B cell (primary cell): ENCODE measurements around the gene MCRS1. TPM values are rescaled to one million over a fixed set of nuclear protein-coding genes. Genes with fewer than 3 reads are reported as not detected.
A peak's percentile ranks its signal among the peaks of the same experiment; 100 is the strongest.

Experiments
- ATAC-seq: fragments of 200-7000 bp; cut with Tn5 transposase; one replicate; pipeline ENCODE4 v1.10.0; 2021; ENCODE audit warnings: low read depth, mild to moderate bottlenecking, moderate number of reproducible peaks, moderate library complexity
- CTCF ChIA-PET: fragments of 350-600 bp; sonication (Branson Sonifier 250); formaldehyde crosslinking; loops from one replicate; lab custom pipeline; 2021; ENCODE audit warnings: antibody characterized with exemption, inconsistent platforms; lab: Charles Lee
- POLR2A ChIA-PET: fragments of 350-600 bp; sonication (Branson Sonifier 250); formaldehyde crosslinking; loops from one replicate; lab custom pipeline; 2021; ENCODE audit warnings: antibody characterized with exemption; lab: Charles Lee
- DNase-seq: peaks from one replicate; pipeline ENCODE4 v3.0.0; 2013
- H2AFZ ChIP-seq: 2 replicates; pipeline ENCODE4 v1.6.1; 2012; ENCODE audit warnings: mild to moderate bottlenecking, low read depth, low read length; ENCODE audit not compliant: insufficient read depth, poor library complexity, severe bottlenecking
- H3K27ac ChIP-seq, 2 donors: 1 replicate in 1 of 2; 2 replicates in 1 of 2; pipeline ENCODE4 v1.5.1; 2012 to 2013; ENCODE audit warnings: low read length in 2 of 2, mild to moderate bottlenecking in 2 of 2, moderate library complexity in 1 of 2
- H3K27me3 ChIP-seq, 4 experiments: fragments of 200-600 bp in 1 of 4; sonication (generic) in 1 of 4; replicated peaks in 1 of 4; 1 replicate in 2 of 4; 2 replicates in 2 of 4; pipeline versions ENCODE4 v1.6.1 to v1.7.0; 2013 to 2016; ENCODE audit warnings: low read length in 3 of 4, mild to moderate bottlenecking in 2 of 4, mixed read lengths in 1 of 4, moderate library complexity in 1 of 4; ENCODE audit not compliant: insufficient read depth in 4 of 4, control insufficient read depth in 3 of 4; ENCODE audit errors: control extremely low read depth in 1 of 4
- H3K36me3 ChIP-seq, 2 experiments: replicated peaks in 1 of 2; 1 replicate in 1 of 2; 2 replicates in 1 of 2; pipeline versions ENCODE4 v1.6.1 to v1.7.1; 2013; ENCODE audit warnings: low read length in 1 of 2; ENCODE audit not compliant: insufficient read depth in 2 of 2, control insufficient read depth in 1 of 2; ENCODE audit errors: control extremely low read depth in 1 of 2, extremely low read depth in 1 of 2
- H3K4me1 ChIP-seq, 2 donors: fragments of 200-600 bp in 1 of 2; sonication (generic) in 1 of 2; 1 replicate in 1 of 2; 2 replicates in 1 of 2; pipeline versions ENCODE4 v1.5.1 to v1.6.1; 2013 to 2017; ENCODE audit warnings: low read length in 2 of 2; ENCODE audit not compliant: control insufficient read depth in 2 of 2, insufficient read depth in 2 of 2
- H3K4me2 ChIP-seq: replicated peaks from 2 replicates; pipeline ENCODE3; 2012; ENCODE audit warnings: mild to moderate bottlenecking, low read depth, low read length; ENCODE audit not compliant: poor library complexity, severe bottlenecking
- H3K4me3 ChIP-seq, 5 experiments: fragments of 200-600 bp in 1 of 5; sonication (generic) in 1 of 5; 1 replicate in 3 of 5; 2 replicates in 2 of 5; pipeline versions ENCODE4 v1.5.1 to v1.7.0; 2011 to 2016; ENCODE audit warnings: low read length in 4 of 5, mild to moderate bottlenecking in 4 of 5, low read depth in 2 of 5, control low read depth in 1 of 5, moderate library complexity in 1 of 5; ENCODE audit not compliant: insufficient read depth in 1 of 5; ENCODE audit errors: control extremely low read depth in 1 of 5, extremely low read depth in 1 of 5
- H3K79me2 ChIP-seq: fragments of 200-600 bp; sonication (generic); one replicate; pipeline ENCODE4 v1.6.0; 2016; ENCODE audit warnings: low read length; ENCODE audit not compliant: control insufficient read depth, insufficient read depth
- H3K9ac ChIP-seq: fragments of 200-600 bp; sonication (generic); 2 replicates; pipeline ENCODE4 v1.6.1; 2017; ENCODE audit warnings: mild to moderate bottlenecking, low read length, moderate library complexity
- H3K9me3 ChIP-seq, 3 donors: one replicate each; pipeline versions ENCODE4 v1.6.1 to v1.7.1; 2013; ENCODE audit warnings: low read length in 2 of 3; ENCODE audit not compliant: control insufficient read depth in 2 of 3, insufficient read depth in 1 of 3; ENCODE audit errors: control extremely low read depth in 1 of 3
- H4K20me1 ChIP-seq: 2 replicates; pipeline ENCODE4 v1.6.0; 2012; ENCODE audit warnings: mild to moderate bottlenecking, low read length; ENCODE audit not compliant: insufficient read depth, control insufficient read depth, poor library complexity, severe bottlenecking
- H3K27ac Mint-ChIP-seq: one replicate; pipeline ENCODE4 v1.8.0; 2021; ENCODE audit warnings: mixed read lengths
- H3K27me3 Mint-ChIP-seq: one replicate; pipeline ENCODE4 v1.8.0; 2021; ENCODE audit warnings: mixed read lengths
- H3K4me1 Mint-ChIP-seq: one replicate; pipeline ENCODE4 v1.8.0; 2021; ENCODE audit warnings: mixed read lengths
- H3K4me3 Mint-ChIP-seq: one replicate; pipeline ENCODE4 v1.8.0; 2021; ENCODE audit warnings: mixed read lengths
- H3K9me3 Mint-ChIP-seq: one replicate; pipeline ENCODE4 v1.8.0; 2022; ENCODE audit warnings: mixed read lengths; ENCODE audit not compliant: insufficient read depth
- EZH2 ChIP-seq: IDR thresholded peaks from 2 replicates; pipeline ENCODE4 v1.6.1; 2012; ENCODE audit warnings: borderline replicate concordance, low read depth, mild to moderate bottlenecking, moderate library complexity, low read length; ENCODE audit not compliant: insufficient read depth, poor library complexity, severe bottlenecking
- WGBS: methylation state at CpG from one replicate; pipeline ENCODE4 v1.1.5; 2013; ENCODE audit warnings: missing lambda C conversion rate; ENCODE audit not compliant: insufficient coverage; 5-methylcytosine and 5-hydroxymethylcytosine counted together
- intact Hi-C: fragments of 100-400 bp; cut with micrococcal nuclease; formaldehyde crosslinking; loops from one replicate; pipeline ENCODE4 v1.10.0; 2022
- polyA plus RNA-seq: library from polyadenylated mRNA; depleted of rRNA; stranded (reverse); fragments of >200 nt; gene quantifications from 2 replicates; pipeline ENCODE4 v1.2.3, GENCODE V29; 2012
- total RNA-seq, 2 donors: library from RNA; stranded (reverse); fragments of 120-200 nt in 1 of 2; gene quantifications; 1 replicate in 1 of 2; 2 replicates in 1 of 2; pipeline versions ENCODE4 v1.2.3 to v1.2.4, GENCODE V29; 2013 to 2022
- TF ChIP-seq, protein P1 (sequence below): fragments of 200-600 bp; IDR thresholded peaks from one replicate; pipeline ENCODE4 v1.8.0; 2022; ENCODE audit warnings: antibody characterized with exemption, mild to moderate bottlenecking

Gene MCRS1
- total and polyA plus RNA-seq, 2 donors (not counting 1 experiment from before 2014, with no cell fraction given) = 81.1 to 107 TPM

DNA sequence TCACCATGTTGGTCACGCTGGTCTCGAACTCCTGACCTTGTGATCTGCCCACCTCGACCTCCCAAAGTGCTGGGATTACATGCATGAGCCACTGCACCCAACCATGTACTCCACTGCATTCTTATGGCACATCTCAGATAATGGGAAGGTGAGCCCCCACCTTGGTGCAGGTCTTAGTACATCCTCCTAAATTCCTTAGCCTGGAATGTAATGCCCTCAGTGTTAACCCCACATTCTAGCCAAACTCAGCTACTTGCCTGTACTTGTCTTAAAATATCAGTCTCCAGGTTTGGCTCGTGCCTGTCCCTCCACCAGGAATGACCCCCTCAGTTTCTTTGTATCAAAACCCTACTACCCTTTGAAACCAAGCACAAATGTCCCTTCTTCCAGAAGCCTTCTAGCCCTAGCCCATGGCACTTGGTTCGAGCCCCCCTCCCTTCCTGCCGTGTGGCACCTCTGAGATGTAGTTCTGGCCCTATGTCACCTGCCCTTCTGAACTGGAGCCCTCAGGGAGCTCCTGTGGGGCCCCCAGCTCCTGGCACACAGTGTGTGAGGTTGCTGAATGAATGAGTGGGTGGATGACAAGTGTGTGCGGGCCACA is 20.8 kb downstream of the MCRS1 start:
- intact Hi-C loops = no loop called here
- no peaks in the 10 kb centered on the region for H4K20me1 ChIP-seq
- Mint-ChIP-seq H3K9me3 (no peaks in the 10 kb centered on the region), H3K4me3 (peak overlapping the region; percentile 37), H3K27ac (no peak overlapping the region), H3K4me1 (peaks cover 10% of the 10 kb centered on the region), H3K27me3 (peaks cover 37% of the 10 kb centered on the region)
- no peaks in the 10 kb centered on the region for H3K79me2 ChIP-seq
- ChIA-PET CTCF (no interaction called here), POLR2A (no interaction called here)
- H3K27ac ChIP-seq = no peak overlapping the region
- H3K4me3 ChIP-seq = no peak overlapping the region
- H3K4me1 ChIP-seq = peaks cover 13 to 15% of the 10 kb centered on the region in 2 donors
- no peaks in the 10 kb centered on the region for H3K36me3 ChIP-seq
- DNase-seq (peak; percentile 8), ATAC-seq (no peak)
- TF ChIP-seq EZH2 = no peak
- TF ChIP-seq, protein P1, sequence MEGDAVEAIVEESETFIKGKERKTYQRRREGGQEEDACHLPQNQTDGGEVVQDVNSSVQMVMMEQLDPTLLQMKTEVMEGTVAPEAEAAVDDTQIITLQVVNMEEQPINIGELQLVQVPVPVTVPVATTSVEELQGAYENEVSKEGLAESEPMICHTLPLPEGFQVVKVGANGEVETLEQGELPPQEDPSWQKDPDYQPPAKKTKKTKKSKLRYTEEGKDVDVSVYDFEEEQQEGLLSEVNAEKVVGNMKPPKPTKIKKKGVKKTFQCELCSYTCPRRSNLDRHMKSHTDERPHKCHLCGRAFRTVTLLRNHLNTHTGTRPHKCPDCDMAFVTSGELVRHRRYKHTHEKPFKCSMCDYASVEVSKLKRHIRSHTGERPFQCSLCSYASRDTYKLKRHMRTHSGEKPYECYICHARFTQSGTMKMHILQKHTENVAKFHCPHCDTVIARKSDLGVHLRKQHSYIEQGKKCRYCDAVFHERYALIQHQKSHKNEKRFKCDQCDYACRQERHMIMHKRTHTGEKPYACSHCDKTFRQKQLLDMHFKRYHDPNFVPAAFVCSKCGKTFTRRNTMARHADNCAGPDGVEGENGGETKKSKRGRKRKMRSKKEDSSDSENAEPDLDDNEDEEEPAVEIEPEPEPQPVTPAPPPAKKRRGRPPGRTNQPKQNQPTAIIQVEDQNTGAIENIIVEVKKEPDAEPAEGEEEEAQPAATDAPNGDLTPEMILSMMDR = no peak
- H3K4me2 ChIP-seq = no peak overlapping the region
- no peak overlapping the region for H3K9ac ChIP-seq
- H2AFZ ChIP-seq = no peak overlapping the region
- H3K9me3 ChIP-seq = no peaks in the 10 kb centered on the region
- H3K27me3 ChIP-seq = peaks cover 0 to 47% (median 14%) of the 10 kb centered on the region in 4 experiments
- 92% methylated on average over 4 of the region's 7 CpGs for WGBS

- H3K27me3 ChIP-seq = peaks cover 0 to 47% (median 14%) of the 10 kb centered on the region in 4 experiments
- no peak for ATAC-seq
- H3K4me1 Mint-ChIP-seq = peaks cover 15% of the 10 kb centered on the region
- ChIA-PET POLR2A (no interaction called here), CTCF (interaction anchor here (0.8 kb wide), 1 partner anchor 556 kb away, joined by 4 read pairs; no protein-coding TSS in a partner anchor)
- no peaks in the 10 kb centered on the region for H3K9me3 ChIP-seq
- no peak overlapping the region for H3K4me3 Mint-ChIP-seq
- peaks cover 37% of the 10 kb centered on the region for H3K27me3 Mint-ChIP-seq
- no peaks in the 10 kb centered on the region for H3K9me3 Mint-ChIP-seq
- intact Hi-C loops = no loop called here
- 97% methylated on average over 3 of the region's 3 CpGs for WGBS
- DNase-seq = peak; percentile 12
- no peak overlapping the region for H3K4me2 ChIP-seq
- TF ChIP-seq, protein P1 = no peak
- TF ChIP-seq EZH2 = no peak
- H4K20me1 ChIP-seq = no peaks in the 10 kb centered on the region
- H2AFZ ChIP-seq = no peak overlapping the region
- H3K27ac ChIP-seq = no peak overlapping the region
- H3K36me3 ChIP-seq = no peaks in the 10 kb centered on the region
- H3K79me2 ChIP-seq = no peaks in the 10 kb centered on the region
- no peak overlapping the region for H3K9ac ChIP-seq
- peaks cover 13 to 22% of the 10 kb centered on the region in 2 donors for H3K4me1 ChIP-seq
- no peak overlapping the region for H3K27ac Mint-ChIP-seq
- no peak overlapping the region for H3K4me3 ChIP-seq
Measured at GRCh38 chr12:49546481-49546880, 21.5 kb downstream of the MCRS1 start.
